ENCODE measurements around the gene METTL26.

DNA sequence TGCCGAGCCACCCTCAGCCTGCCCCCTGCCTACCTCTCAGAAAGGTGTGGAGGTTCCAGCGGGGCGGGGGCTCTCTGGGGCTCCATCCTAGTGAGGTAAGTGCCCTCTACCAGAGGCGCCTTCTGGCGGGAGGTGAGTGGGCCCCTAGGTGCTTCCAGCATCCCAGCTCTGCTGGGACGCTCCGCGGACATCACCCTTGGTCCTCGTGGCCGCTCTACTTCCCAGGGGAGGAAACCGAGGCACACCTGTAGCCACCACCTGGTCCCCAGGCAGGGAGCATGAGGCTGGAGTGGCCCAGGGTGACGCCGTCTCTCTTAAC is 6.9 kb upstream of the METTL26 start:
- no peak for TF ChIP-seq CTCF (IDR thresholded peaks at IDR 0.05; ENCODE audit: low read depth, low read length)
- no peak for TF ChIP-seq EZH2phosphoT487 (IDR thresholded peaks at IDR 0.05; ENCODE audit: low read depth)
